TTC549 (cell line): Measurements from ENCODE around the gene ZNF681.
"Not testable (repeated sequence)": the region's sequence is repeated elsewhere in the genome, so short reads cannot be mapped to it uniquely, and the experiment has no call there.

Experiments used
- FAIRE-seq: peaks from 2 replicates; lab custom pipeline; 2012; peaks lifted over from hg19 to GRCh38; lab: Jason Lieb, UNC

The ZNF681 gene

GRCh38 chr19:23772675-23773063, 14.0 kb upstream of the ZNF681 start:
- FAIRE-seq: no peak

DNA sequence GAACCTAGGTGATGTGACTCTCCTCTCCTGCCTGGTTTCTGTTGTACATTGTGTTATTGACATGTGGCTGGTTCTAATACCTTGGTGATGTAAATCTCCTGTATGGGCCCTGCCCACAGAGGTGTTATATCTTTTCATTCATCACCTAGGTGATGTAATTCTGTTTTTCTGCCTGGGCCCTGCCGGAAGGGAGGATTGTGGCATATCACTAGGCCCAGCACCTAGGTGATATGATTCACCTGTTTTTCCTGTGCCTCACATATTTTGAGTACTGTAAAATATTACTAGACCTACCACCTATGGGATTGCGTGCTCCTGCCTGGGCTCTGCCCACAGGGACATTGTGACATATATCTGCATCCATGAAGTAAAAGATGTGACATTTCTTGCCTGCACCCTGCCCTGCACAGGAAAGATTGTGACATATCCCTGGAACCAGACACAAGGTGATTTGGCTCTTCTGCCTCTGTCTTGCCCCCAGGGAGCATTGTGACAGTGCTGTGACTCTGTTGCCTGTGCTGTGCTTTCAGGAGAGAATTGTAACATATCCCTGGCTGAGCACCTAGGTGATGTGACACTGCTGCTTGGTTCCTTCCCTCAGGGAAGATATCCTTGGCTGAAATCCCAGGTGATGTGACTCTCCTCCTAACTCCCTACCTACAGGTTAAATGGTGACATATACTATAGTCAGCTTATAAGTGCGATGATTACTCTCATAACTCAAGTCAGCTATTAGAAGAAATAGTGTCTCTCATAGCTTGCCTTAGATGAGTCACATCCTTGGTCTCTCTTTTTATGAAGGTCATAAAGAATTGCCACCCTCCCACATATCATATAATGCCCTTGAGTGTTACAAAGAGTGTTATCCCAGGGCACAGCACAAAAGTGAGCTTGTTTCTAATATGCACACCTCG, 13.3 kb upstream of the ZNF681 start:
- no peak for FAIRE-seq

GRCh38 chr19:23771316-23771715, 12.6 kb upstream of the ZNF681 start:
- no peak for FAIRE-seq

DNA sequence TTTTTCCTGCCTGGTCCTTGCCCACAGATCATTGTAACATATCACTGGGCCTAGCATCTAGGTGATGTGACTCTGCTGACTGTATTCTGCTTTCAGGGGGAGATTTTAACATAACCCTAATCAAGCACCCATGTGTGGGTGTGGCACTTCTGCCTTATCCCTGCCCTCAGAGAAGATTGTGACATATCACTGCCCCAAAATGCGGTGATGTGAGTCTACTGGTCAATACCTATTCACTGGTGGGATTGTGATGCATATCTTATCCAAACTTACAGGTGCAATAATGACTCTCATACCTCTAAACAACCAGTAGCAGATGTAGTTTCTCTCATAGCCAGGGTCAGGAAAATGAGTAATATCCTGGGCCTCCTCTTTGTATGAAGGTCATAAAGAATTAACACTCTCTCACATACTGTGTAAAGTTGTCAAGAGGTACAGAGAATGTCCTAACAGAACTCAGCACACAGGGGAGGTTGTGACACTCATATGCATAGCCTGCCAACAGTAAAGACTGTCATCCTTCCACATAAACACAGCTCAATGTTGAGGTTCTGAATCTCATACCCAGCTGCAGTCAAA, 12.1 kb upstream of the ZNF681 start:
- FAIRE-seq: no peak

DNA sequence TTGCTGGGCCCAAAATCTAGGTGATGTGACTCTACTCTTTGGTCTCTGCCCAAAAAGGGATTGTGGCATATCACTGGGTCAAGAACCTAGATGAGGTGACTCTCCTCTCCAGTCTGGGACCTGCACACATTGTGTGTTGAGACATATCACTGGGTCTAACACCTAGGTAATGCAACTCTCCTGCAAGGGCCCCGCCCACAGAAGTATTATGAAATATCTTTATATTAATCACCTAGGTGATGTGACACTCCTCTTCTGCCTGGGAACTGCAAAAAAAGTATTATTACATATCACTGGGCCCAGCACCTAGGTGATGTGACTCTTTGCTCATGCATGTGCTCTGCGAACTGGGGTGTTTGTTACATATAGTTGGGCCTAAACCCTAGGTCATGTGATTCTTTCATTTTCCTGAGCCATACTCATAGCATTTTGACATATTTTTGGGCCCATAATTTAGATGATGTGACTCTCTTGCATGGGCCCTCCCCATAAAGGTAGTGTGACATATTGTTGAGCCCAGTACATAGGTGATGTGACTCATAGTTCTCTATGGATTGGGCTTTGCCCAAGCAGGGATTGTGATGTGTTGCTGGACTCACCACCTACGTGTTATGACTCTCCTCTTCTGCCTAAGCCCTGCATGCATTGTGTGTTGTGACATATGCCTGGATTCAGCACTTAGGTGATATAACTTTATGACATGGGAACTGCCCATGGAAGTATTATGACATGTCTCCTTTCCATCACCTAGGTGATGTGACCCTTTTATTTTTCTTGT, 11.2 kb upstream of the ZNF681 start:
- FAIRE-seq: no peak

- no peak for FAIRE-seq
Observed at GRCh38 chr19:23766951-23767350, 8.3 kb upstream of the ZNF681 start.

DNA sequence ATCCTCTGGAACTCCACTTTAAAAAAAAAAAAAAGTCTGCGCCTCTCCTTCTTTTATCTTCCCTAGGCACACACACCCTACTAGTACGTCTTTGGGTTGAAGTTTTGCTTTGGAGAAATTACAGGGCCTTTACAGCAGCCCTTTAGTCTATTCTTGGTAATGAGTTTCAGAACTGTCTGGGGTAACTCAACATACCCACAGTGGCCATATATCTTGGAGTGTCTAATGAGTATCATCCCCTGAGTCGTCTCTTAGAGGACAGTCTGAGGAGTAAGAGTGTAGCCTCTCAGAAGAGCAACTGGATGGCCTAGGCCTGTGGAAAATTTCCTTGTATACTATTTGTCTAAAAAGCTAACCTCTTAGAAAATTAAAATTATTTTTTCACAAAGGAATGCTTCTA, 6.1 kb upstream of the ZNF681 start:
- FAIRE-seq: no peak

- no peak for FAIRE-seq
Observed at GRCh38 chr19:23762884-23763711, 4.4 kb upstream of the ZNF681 start.

- no peak for FAIRE-seq
Observed at GRCh38 chr19:23762548-23762883, 3.8 kb upstream of the ZNF681 start.

GRCh38 chr19:23760326-23760725, 1.6 kb upstream of the ZNF681 start:
- FAIRE-seq: not testable (repeated sequence)

- FAIRE-seq: not testable (repeated sequence)
Observed at GRCh38 chr19:23743633-23744232, 15.0 kb downstream of the ZNF681 start.

DNA sequence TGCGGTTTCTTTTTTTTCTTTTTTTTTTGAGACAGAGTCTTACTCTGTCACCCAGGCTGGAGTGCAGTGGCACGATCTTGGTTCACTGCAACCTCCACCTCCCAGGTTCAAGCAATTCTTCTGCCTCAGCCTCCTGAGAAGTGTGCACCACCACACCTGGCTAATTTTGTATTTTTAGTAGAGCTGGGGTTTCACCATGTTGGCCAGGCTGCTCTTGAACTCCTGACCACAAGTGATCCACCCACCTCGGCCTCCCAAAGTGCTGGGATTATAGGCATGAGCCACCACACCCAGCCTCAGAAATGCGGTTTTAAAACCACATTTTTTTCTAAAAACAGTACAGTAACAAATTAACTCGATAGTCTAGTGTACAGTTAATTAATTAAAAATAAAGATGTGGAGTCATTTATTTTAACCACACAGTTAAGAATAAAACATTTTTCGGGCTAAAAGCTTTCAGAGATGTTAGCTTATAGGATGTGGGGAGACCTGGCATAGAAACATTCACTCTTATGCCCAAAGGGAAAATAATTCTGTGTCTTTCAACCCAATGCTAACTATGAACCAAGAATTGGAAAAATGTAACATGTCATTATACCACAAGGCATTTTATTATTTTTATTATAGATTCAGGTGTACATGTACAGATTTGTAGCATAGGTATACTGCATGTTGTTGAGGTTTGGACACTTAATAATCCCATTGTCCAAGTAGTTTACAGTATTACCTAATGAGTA, 27.8 kb downstream of the ZNF681 start:
- FAIRE-seq: not testable (repeated sequence)

- FAIRE-seq: not testable (repeated sequence)
Observed at GRCh38 chr19:23724161-23724560, 34.5 kb downstream of the ZNF681 start.

- no peak for FAIRE-seq
Observed at GRCh38 chr19:23718802-23719201, 39.9 kb downstream of the ZNF681 start.

DNA sequence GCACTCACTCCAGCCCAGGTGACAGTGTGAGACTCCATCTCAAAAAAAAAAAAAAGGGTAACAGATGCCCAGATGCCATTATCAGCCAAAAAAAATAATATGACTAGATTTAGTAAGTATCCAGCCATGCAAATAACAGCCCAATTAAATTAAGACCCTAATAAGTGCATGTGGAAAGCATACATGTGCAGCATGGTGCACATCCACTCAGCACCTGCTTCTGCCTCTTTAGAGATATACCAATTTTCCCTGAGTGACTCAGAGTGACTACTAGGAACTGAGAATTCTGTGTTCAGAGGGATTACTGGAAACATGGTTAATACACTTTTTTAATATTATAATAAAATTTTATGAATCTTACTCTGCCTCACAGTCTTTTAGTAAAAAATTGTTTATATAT, 41.9 kb downstream of the ZNF681 start:
- no peak for FAIRE-seq

DNA sequence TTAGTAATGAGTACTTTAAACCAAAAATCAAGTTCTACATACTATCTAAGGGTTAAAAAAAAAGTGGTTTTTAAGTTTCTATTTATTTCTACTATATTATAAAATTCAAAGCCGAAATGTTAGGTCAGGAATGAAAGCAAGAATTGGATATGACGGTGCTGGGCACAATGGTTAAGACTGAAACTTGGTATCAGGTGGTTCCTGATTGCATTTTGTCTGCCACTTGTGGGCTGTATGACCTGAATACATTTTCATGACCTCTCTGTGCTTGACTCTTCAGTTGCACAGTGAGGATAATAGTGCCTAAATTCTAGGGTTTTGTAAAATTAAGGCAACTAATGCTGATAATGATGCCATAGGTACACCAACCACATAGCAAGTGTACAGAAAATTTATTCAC, 49.3 kb downstream of the ZNF681 start:
- FAIRE-seq: no peak

DNA sequence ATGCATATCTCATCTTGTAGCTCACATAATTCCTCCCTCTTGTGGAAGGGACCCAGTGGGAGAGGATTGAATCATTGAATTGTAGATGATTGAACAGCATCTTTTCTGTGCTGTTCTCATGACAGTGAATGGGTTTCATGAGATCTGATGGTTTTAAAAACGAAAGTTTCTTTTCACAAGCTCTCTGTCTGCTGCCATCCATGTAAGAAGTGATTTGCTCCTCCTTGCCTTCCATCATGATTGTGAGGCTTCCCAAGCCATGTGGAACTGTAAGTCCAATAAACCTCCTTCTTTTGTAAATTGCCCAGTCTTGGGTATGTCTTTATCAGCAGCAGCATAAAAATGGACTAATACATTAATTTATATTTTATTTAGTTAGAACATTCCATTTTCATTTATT, 52.0 kb downstream of the ZNF681 start:
- FAIRE-seq: no peak

DNA sequence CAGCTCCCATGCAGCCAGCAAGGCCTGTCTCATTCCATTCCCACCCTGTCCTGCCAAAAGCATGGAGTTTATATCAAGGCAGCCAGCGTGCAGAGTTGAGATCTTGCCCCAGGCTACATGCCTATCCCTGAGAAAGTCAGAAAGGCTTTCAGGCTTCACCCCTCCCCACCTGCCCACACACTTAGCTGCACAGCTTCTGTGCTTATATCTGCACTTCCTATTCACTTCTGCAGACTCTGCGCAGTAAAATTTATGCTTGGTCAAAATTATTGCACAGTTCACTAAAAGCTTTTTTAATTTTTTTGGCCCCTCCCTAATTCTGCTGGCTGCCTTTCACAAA, 59.2 kb downstream of the ZNF681 start:
- FAIRE-seq: no peak

- FAIRE-seq: no peak
Observed at GRCh38 chr19:23698711-23699520, 59.8 kb downstream of the ZNF681 start.

GRCh38 chr19:23692937-23693336, 65.8 kb downstream of the ZNF681 start:
- FAIRE-seq: not testable (repeated sequence)
